ENCODE data around the gene ANKRD23. TPM values are rescaled to one million over a fixed set of nuclear protein-coding genes. Genes with fewer than 3 reads are reported as not detected.

ANKRD23 gene
- total RNA-seq, 1 experiment from 2014 or later: 7.5 TPM

- no peak for DNase-seq
- H3K27me3 Mint-ChIP-seq (ENCODE audit: unreplicated experiment): no peaks in the 10 kb centered on the region
- intact Hi-C loops (cut with micrococcal nuclease; ENCODE audit: unreplicated experiment): no loop called here
- peak overlapping the region; percentile 2 for H3K27ac Mint-ChIP-seq (ENCODE audit: unreplicated experiment)
- no peak overlapping the region for H3K4me3 Mint-ChIP-seq (ENCODE audit: low read depth, unreplicated experiment)
- H3K36me3 Mint-ChIP-seq (ENCODE audit: insufficient read depth, unreplicated experiment): peaks cover 22% of the 10 kb centered on the region
- no TSS peak for BruUV-seq (replicated peaks)
- H3K9me3 Mint-ChIP-seq (ENCODE audit: low read depth, unreplicated experiment): no peaks in the 10 kb centered on the region
- CTCF ChIA-PET: interaction anchor here (0.6 to 1.2 kb wide), 3 partner anchors 15 to 85 kb away, joined by 3 read pairs; partner anchors contain the start of gene ANKRD39
- TF ChIP-seq CTCF (IDR thresholded peaks at IDR 0.05; ENCODE audit: unreplicated experiment): no peak
- H3K4me1 Mint-ChIP-seq (ENCODE audit: low read depth, unreplicated experiment): no peaks in the 10 kb centered on the region
Observed at GRCh38 chr2:96842600-96842999, 1.2 kb downstream of the ANKRD23 start.

- no TSS peak for BruUV-seq (replicated peaks)
- CTCF ChIA-PET: interaction anchor here (1.2 kb wide), 1 partner anchor 16 kb away, joined by 3 read pairs; the partner anchor contains the start of gene ANKRD39
- Mint-ChIP-seq H3K36me3 (ENCODE audit: insufficient read depth, unreplicated experiment) (peaks cover 22% of the 10 kb centered on the region), H3K4me3 (ENCODE audit: low read depth, unreplicated experiment) (no peak overlapping the region), H3K27me3 (ENCODE audit: unreplicated experiment) (no peaks in the 10 kb centered on the region), H3K27ac (ENCODE audit: unreplicated experiment) (peak overlapping the region; percentile 2), H3K9me3 (ENCODE audit: low read depth, unreplicated experiment) (no peaks in the 10 kb centered on the region), H3K4me1 (ENCODE audit: low read depth, unreplicated experiment) (no peaks in the 10 kb centered on the region)
- no peak for TF ChIP-seq CTCF (IDR thresholded peaks at IDR 0.05; ENCODE audit: unreplicated experiment)
- no peak for DNase-seq
- intact Hi-C loops (cut with micrococcal nuclease; ENCODE audit: unreplicated experiment): no loop called here
Observed at GRCh38 chr2:96841701-96842495, 1.9 kb downstream of the ANKRD23 start.

- no peak for DNase-seq
- no peaks in the 10 kb centered on the region for H3K27me3 Mint-ChIP-seq (ENCODE audit: unreplicated experiment)
- H3K27ac Mint-ChIP-seq (ENCODE audit: unreplicated experiment): no peak overlapping the region
- no peaks in the 10 kb centered on the region for H3K4me1 Mint-ChIP-seq (ENCODE audit: low read depth, unreplicated experiment)
- CTCF ChIA-PET: no interaction called here
- intact Hi-C loops (cut with micrococcal nuclease; ENCODE audit: unreplicated experiment): no loop called here
- no peaks in the 10 kb centered on the region for H3K9me3 Mint-ChIP-seq (ENCODE audit: low read depth, unreplicated experiment)
- no peak for TF ChIP-seq CTCF (IDR thresholded peaks at IDR 0.05; ENCODE audit: unreplicated experiment)
- BruUV-seq (replicated peaks): no TSS peak
- no peak overlapping the region for H3K4me3 Mint-ChIP-seq (ENCODE audit: low read depth, unreplicated experiment)
- H3K36me3 Mint-ChIP-seq (ENCODE audit: insufficient read depth, unreplicated experiment): peaks cover 22% of the 10 kb centered on the region
Observed at GRCh38 chr2:96839875-96840850, 3.7 kb downstream of the ANKRD23 start.

- intact Hi-C loops (cut with micrococcal nuclease; ENCODE audit: unreplicated experiment): no loop called here
- no peaks in the 10 kb centered on the region for H3K27me3 Mint-ChIP-seq (ENCODE audit: unreplicated experiment)
- no peak for DNase-seq
- no peak overlapping the region for H3K4me3 Mint-ChIP-seq (ENCODE audit: low read depth, unreplicated experiment)
- no TSS peak for BruUV-seq (replicated peaks)
- no peaks in the 10 kb centered on the region for H3K4me1 Mint-ChIP-seq (ENCODE audit: low read depth, unreplicated experiment)
- CTCF ChIA-PET: no interaction called here
- no peak overlapping the region for H3K27ac Mint-ChIP-seq (ENCODE audit: unreplicated experiment)
- no peaks in the 10 kb centered on the region for H3K9me3 Mint-ChIP-seq (ENCODE audit: low read depth, unreplicated experiment)
- H3K36me3 Mint-ChIP-seq (ENCODE audit: insufficient read depth, unreplicated experiment): peaks cover 22% of the 10 kb centered on the region
- no peak for TF ChIP-seq CTCF (IDR thresholded peaks at IDR 0.05; ENCODE audit: unreplicated experiment)
Observed at GRCh38 chr2:96839293-96839874, 4.4 kb downstream of the ANKRD23 start.
